Glutamatergic neuron (in vitro differentiated cells): ENCODE data around the gene ID2. TPM values are rescaled to one million over a fixed set of nuclear protein-coding genes. Genes with fewer than 3 reads are reported as not detected.

Source experiments
- DNase-seq: peaks from one replicate; pipeline ENCODE4 v3.0.0; 2022
- H3K27ac Mint-ChIP-seq: one replicate; pipeline ENCODE4 v1.8.0; 2020; ENCODE audit warnings: mild to moderate bottlenecking, mixed read lengths, inconsistent platforms; ENCODE audit not compliant: unreplicated experiment
- H3K27me3 Mint-ChIP-seq: one replicate; pipeline ENCODE4 v1.8.0; 2020; ENCODE audit warnings: mild to moderate bottlenecking, moderate library complexity, mixed read lengths, inconsistent platforms; ENCODE audit not compliant: unreplicated experiment
- H3K36me3 Mint-ChIP-seq: one replicate; pipeline ENCODE4 v1.8.0; 2020; ENCODE audit warnings: mild to moderate bottlenecking, mixed read lengths, inconsistent platforms; ENCODE audit not compliant: unreplicated experiment
- H3K4me1 Mint-ChIP-seq: one replicate; pipeline ENCODE4 v1.8.0; 2020; ENCODE audit warnings: mild to moderate bottlenecking, low read depth, mixed read lengths, inconsistent platforms; ENCODE audit not compliant: unreplicated experiment
- H3K4me3 Mint-ChIP-seq: one replicate; pipeline ENCODE4 v1.8.0; 2020; ENCODE audit warnings: mild to moderate bottlenecking, mixed read lengths, inconsistent platforms; ENCODE audit not compliant: unreplicated experiment
- H3K9me3 Mint-ChIP-seq: one replicate; pipeline ENCODE4 v1.8.0; 2020; ENCODE audit warnings: mild to moderate bottlenecking, moderate library complexity, mixed read lengths, inconsistent platforms; ENCODE audit not compliant: unreplicated experiment
- total RNA-seq: library from RNA; stranded (reverse); fragmentation: NEBNext Ultra II Directional; extraction: Animal tissue kit (Norgen Biotek cat#: 25700); gene quantifications from one replicate; pipeline ENCODE4 v1.2.1, GENCODE V29; 2021; ENCODE audit not compliant: unreplicated experiment
- TF ChIP-seq, protein P1 (sequence below): fragments of 200-600 bp; sonication (generic); IDR thresholded peaks from one replicate; pipeline ENCODE4 v1.5.0; 2021; ENCODE audit not compliant: partially characterized antibody, unreplicated experiment

ID2 gene
- total RNA-seq, 1 donor from 2014 or later, result 13.2 TPM

DNA sequence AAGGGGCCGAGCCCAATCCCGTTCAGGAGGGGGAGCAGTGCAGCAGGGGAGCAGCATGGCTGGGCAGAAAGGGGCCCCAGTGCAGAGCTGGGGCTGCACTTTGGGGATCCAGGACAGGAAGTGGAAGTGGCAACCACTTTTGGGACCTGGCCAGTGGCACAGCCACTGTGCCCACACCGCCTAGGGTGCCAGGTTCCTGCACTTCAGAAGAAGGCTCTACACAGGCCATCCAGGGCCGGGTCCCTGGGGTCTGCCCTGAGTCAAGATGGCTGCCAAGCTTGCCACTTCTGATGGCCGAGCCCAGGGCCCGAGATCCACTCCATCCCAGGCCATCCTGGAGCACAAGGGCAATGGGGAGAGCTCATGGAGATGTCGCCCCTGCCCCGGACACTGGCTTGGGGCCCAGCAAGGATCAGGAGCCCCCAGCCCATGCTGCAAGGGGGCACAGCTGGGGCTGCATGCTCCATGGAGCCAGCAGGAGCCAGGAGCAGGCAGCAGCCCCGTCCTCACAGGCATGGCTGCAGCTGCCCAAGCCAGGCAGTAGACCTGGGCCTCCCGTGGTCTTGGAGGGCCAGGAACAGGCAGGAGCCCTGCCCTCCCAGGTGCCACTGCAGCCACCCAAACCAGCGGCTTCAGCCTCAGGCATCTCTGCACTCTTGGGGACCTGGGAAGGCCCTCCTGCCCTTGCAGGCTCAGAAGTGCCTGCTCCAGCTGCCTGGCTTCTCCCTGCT, 35.0 kb upstream of the ID2 start:
- no peak overlapping the region for H3K4me3 Mint-ChIP-seq
- no peaks in the 10 kb centered on the region for H3K27me3 Mint-ChIP-seq
- no peak overlapping the region for H3K27ac Mint-ChIP-seq
- no peaks in the 10 kb centered on the region for H3K9me3 Mint-ChIP-seq
- H3K36me3 Mint-ChIP-seq, result peaks cover 5% of the 10 kb centered on the region
- H3K4me1 Mint-ChIP-seq, result peaks cover 10% of the 10 kb centered on the region
- TF ChIP-seq, protein P1, sequence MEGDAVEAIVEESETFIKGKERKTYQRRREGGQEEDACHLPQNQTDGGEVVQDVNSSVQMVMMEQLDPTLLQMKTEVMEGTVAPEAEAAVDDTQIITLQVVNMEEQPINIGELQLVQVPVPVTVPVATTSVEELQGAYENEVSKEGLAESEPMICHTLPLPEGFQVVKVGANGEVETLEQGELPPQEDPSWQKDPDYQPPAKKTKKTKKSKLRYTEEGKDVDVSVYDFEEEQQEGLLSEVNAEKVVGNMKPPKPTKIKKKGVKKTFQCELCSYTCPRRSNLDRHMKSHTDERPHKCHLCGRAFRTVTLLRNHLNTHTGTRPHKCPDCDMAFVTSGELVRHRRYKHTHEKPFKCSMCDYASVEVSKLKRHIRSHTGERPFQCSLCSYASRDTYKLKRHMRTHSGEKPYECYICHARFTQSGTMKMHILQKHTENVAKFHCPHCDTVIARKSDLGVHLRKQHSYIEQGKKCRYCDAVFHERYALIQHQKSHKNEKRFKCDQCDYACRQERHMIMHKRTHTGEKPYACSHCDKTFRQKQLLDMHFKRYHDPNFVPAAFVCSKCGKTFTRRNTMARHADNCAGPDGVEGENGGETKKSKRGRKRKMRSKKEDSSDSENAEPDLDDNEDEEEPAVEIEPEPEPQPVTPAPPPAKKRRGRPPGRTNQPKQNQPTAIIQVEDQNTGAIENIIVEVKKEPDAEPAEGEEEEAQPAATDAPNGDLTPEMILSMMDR, result no peak
- no peak for DNase-seq

DNA sequence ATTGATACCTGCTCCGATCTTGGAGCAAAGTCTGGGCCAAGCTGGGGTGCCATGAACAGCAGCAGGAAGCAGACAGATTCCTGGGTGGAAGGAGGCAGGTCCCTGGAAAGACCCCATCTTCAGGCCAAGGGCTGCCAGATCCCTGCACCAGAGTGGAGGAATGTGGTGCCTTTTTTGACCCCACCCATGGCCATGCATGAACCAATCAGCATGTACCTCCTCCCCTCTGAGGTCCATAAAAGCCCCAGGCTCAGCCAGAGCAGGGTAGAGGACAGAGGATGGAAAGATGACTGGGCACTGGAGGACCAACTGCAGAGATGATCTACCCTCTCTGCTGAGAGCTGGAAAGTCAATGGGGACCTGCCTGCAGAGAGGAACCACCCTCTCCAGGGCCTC, 34.4 kb upstream of the ID2 start:
- Mint-ChIP-seq H3K4me1 (peaks cover 5% of the 10 kb centered on the region), H3K27ac (no peak overlapping the region), H3K36me3 (peaks cover 5% of the 10 kb centered on the region), H3K27me3 (no peaks in the 10 kb centered on the region), H3K4me3 (no peak overlapping the region), H3K9me3 (no peaks in the 10 kb centered on the region)
- DNase-seq, result no peak
- TF ChIP-seq, protein P1, result no peak

DNA sequence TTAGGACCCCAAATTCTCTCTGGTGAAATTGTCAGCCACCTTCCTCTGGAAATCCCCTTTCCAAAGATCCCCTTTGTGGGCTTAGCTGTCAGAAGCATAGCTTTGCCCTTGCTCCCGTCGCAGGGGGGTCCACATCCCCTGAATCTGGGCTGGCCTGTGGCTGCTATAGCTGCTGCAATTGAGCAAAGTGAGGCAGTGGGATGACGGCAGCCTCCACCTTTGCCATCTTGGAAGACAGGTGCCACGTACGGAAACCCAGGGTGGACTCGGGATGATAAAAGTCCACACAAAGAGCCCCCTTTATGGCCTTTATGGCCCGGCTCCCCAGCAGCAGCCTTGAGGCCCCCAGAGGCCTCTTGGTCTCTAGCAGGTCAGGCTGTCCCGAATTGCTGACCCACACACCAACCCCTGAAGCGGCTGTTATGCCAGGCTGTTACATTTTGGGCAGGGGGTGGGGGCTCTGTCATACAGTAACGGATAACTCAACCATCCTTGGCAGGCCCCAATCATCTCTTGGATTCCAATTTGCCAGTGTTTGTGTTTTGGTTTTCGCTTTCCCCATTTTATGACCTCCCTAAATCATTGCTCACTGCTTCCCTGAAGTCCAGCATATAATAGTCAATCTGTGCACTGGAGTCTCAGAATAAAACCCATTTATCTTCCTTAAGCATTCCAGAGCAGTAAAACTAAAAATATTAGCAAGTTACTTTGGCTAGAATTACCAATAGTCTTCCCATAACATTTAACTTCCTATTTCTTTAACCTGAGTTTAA, 33.2 kb upstream of the ID2 start:
- Mint-ChIP-seq H3K27ac (no peak overlapping the region), H3K36me3 (peaks cover 5% of the 10 kb centered on the region), H3K4me3 (no peak overlapping the region), H3K27me3 (no peaks in the 10 kb centered on the region), H3K4me1 (peaks cover 3% of the 10 kb centered on the region), H3K9me3 (peaks cover 1% of the 10 kb centered on the region)
- TF ChIP-seq, protein P1, result no peak
- DNase-seq, result no peak

GRCh38 chr2:8649718-8650117, 32.1 kb upstream of the ID2 start:
- Mint-ChIP-seq H3K36me3 (no peaks in the 10 kb centered on the region), H3K4me3 (no peak overlapping the region), H3K27ac (no peak overlapping the region), H3K4me1 (peaks cover 6% of the 10 kb centered on the region), H3K9me3 (peaks cover 1% of the 10 kb centered on the region), H3K27me3 (no peaks in the 10 kb centered on the region)
- no peak for DNase-seq
- TF ChIP-seq, protein P1, result no peak

DNA sequence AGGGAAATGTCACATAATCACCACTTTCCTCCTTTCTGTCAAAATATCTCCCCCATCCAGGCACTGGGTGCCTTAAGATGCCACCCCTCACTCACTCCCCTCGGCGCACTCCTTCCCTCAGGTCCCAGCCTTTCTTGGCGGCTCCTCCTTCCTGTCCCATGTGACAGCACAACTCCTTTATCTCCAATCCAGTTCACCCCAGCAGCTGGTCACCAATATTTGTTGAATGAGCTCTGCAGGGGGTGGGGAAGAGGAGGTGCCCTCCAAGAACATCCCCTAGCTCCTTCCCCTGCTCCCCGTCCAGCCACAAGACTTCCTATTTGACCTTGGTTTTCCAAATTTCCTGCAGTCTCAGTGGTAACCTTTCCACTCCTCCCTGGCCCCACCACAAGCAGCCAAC, 31.6 kb upstream of the ID2 start:
- H3K4me1 Mint-ChIP-seq, result peaks cover 6% of the 10 kb centered on the region
- TF ChIP-seq, protein P1, result no peak
- no peak overlapping the region for H3K4me3 Mint-ChIP-seq

More for the DNA sequence above, 31.6 kb upstream of the ID2 start:
- no peak for DNase-seq
- Mint-ChIP-seq H3K27me3 (no peaks in the 10 kb centered on the region), H3K36me3 (no peaks in the 10 kb centered on the region), H3K27ac (no peak overlapping the region), H3K9me3 (peaks cover 1% of the 10 kb centered on the region)
